Cardiac fibroblast (primary cell): ENCODE data around the gene HDHD5.

ENCODE experiments used
- DNase-seq, 2 donors: peaks; one replicate each; pipeline versions ENCODE4 v3.0.0 to v3.0.0-alpha.2; 2010; ENCODE audit warnings: low read depth in 2 of 2
- H3K4me3 ChIP-seq, 2 donors: replicated peaks in 1 of 2; 1 replicate in 1 of 2; 2 replicates in 1 of 2; pipeline ENCODE4 v1.5.1; 2011; ENCODE audit warnings: low read depth in 2 of 2, low read length in 2 of 2, mild to moderate bottlenecking in 2 of 2, moderate library complexity in 1 of 2
- CTCF ChIP-seq: IDR thresholded peaks from one replicate; pipeline ENCODE4 v1.5.1; 2011; ENCODE audit warnings: low read depth, mild to moderate bottlenecking, low read length, inconsistent platforms

Gene HDHD5

GRCh38 chr22:17167486-17167885 lies 8.4 kb upstream of the HDHD5 start:
- TF ChIP-seq CTCF, result no peak
- DNase-seq, result no peak
- H3K4me3 ChIP-seq, result no peak overlapping the region

GRCh38 chr22:17164392-17165024 lies 5.4 kb upstream of the HDHD5 start:
- peak; percentile 40 for TF ChIP-seq CTCF
- H3K4me3 ChIP-seq, result no peak overlapping the region
- peak; percentile 5 to 15 for DNase-seq

- no peak for DNase-seq
- H3K4me3 ChIP-seq, result no peak overlapping the region
- no peak for TF ChIP-seq CTCF
Observed at GRCh38 chr22:17162731-17163130, 3.7 kb upstream of the HDHD5 start.

- TF ChIP-seq CTCF, result no peak
- no peak for DNase-seq
- H3K4me3 ChIP-seq, result no peak overlapping the region
Observed at GRCh38 chr22:17161991-17162390, 2.9 kb upstream of the HDHD5 start.

GRCh38 chr22:17159504-17159951 lies 451 bp upstream of the HDHD5 start:
- peak; percentile 45 to 60 for DNase-seq

GRCh38 chr22:17158176-17158567 lies 905 bp downstream of the HDHD5 start:
- no peak for TF ChIP-seq CTCF
- H3K4me3 ChIP-seq, result peak overlapping the region; percentile 65 to 68
- no peak for DNase-seq

More at GRCh38 chr22:17159504-17159951, 451 bp upstream of the HDHD5 start:
- peak overlapping the region; percentile 64 to 65 for H3K4me3 ChIP-seq
- no peak for TF ChIP-seq CTCF

GRCh38 chr22:17157714-17158113 lies 1.4 kb downstream of the HDHD5 start:
- TF ChIP-seq CTCF, result no peak
- DNase-seq, result no peak
- H3K4me3 ChIP-seq, result peak overlapping the region in 1 of 2 donors; percentile 65
